ENCODE results near the gene MT1M. TPM values are rescaled to one million over a fixed set of nuclear protein-coding genes. Genes with fewer than 3 reads are reported as not detected.

MT1M gene
- total RNA-seq, 1 experiment from 2014 or later: 0.80 TPM

DNA sequence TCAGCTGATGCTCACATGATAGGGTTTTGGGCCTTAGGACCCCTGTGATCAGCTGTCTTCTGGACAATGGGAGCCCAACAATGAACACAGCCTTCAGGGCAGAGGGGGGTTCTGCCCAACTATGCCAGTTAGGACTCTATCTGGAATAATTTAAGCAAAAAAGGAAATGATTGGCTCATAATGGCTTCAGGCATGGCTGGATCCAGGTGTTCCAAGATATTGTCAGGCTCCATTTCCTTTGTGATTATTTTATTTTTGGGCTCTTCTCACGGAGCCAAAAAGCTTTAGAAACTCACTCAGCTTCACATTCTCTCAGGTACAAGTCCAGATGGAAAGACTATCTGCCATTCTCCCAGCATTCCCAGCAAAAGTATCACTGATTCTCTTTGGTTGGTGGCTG is 27.0 kb upstream of the MT1M start:
- H3K4me3 ChIP-seq (ENCODE audit: insufficient read depth, low read depth, low read length): no peak overlapping the region
- H3K27me3 ChIP-seq (ENCODE audit: control insufficient read depth, insufficient read depth, low read length): peaks cover 27% of the 10 kb centered on the region
- no peak for DNase-seq
- no peaks in the 10 kb centered on the region for H3K36me3 ChIP-seq (replicated peaks; ENCODE audit: control insufficient read depth, insufficient read depth, low read length)

DNA sequence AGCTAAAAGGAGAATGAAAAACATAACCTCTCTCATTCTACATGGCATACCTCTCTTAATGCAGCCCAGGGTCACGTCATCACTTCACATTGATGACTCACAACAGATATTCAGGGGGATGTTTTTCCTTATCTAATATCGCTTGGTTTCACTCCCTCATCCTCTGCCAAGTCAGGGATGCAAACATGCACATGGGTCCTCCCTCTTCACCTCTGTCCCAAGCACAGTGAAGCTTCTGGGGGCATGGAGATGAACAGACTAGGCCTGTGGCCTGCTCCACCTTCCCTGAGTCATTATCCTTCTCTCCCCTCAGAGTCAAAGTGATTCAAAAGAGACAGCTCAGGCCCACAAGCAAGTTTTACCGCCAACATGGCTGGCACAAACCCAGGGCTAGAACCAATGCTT is 26.4 kb upstream of the MT1M start:
- no peak for DNase-seq
- H3K36me3 ChIP-seq (replicated peaks; ENCODE audit: control insufficient read depth, insufficient read depth, low read length): no peaks in the 10 kb centered on the region
- H3K27me3 ChIP-seq (ENCODE audit: control insufficient read depth, insufficient read depth, low read length): peaks cover 32% of the 10 kb centered on the region
- H3K4me3 ChIP-seq (ENCODE audit: insufficient read depth, low read depth, low read length): no peak overlapping the region

DNA sequence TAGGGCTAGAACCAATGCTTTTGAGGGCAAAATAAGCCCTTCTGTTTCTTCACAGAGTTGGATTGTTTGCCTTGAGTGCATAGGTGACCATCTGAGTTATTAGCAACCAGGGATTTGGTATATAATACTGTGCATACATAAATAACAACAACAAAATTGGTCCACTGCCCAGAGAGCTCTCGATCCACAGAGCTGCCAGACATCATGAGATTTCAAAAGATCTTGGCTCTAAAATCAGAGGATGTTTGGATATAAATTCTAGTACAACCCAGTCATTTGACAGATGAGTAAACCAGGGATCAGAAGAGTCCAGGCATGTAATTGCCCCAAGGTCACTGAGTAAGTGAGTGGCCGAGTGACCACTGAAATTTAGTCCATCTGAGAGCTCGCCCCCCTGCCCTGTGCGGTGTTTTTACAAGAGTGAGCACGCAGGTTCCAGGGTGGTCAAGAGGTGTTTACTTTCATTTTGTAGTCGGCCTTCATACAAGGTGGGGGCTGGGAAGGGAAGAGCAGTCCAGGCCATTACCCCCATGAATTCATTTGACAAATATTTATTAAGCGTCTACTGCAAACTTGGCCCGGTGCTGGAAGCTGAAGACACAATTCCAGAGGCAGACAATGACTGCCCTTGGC is 25.9 kb upstream of the MT1M start:
- no peak overlapping the region for H3K4me3 ChIP-seq (ENCODE audit: insufficient read depth, low read depth, low read length)
- H3K36me3 ChIP-seq (replicated peaks; ENCODE audit: control insufficient read depth, insufficient read depth, low read length): no peaks in the 10 kb centered on the region
- peaks cover 36% of the 10 kb centered on the region for H3K27me3 ChIP-seq (ENCODE audit: control insufficient read depth, insufficient read depth, low read length)
- no peak for DNase-seq

DNA sequence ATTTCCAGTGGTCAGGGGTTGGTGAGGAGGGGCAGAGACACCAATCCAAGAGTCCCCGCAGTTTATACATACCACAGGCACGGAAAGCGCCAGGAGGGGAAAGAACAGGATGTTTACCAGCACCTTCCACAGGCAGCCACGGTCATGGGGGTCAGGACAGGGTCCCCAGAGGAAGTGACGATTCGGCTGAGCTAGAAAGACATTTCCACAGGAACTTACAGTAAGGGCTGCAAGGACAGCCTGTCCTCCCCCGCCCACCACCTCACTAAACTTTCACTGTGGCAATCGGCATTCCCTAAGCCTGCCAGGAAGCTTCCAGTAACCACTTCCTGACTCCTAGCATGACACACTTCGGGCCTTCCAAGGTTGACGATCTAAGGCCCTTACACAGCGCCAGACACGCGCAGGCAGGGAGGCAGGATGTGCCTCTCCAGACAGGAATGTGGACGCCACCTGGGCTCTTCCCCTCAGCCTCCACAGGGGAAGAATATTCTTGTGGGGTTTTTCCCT is 25.3 kb upstream of the MT1M start:
- H3K4me3 ChIP-seq (ENCODE audit: insufficient read depth, low read depth, low read length): no peak overlapping the region
- no peak for DNase-seq
- no peaks in the 10 kb centered on the region for H3K36me3 ChIP-seq (replicated peaks; ENCODE audit: control insufficient read depth, insufficient read depth, low read length)
- peaks cover 36% of the 10 kb centered on the region for H3K27me3 ChIP-seq (ENCODE audit: control insufficient read depth, insufficient read depth, low read length)

DNA sequence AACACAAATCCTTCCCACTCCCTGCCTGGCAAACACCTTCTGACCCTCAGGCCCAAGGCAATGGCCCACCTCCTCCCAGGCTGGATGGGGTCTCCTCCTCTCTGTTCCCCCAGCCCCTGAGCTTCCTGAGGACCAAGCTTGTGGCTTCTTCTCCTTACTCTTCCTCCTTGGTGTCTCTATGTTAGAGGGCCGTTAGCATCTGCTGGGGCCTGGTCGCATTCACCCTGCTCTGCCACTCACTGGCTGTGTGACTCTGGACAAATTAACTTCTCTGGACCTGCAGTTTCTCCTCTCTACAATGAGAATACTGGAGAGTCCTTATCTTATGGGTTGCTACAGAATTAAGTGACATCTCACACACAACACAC is 24.8 kb upstream of the MT1M start:
- Histone ChIP-seq H3K36me3 (replicated peaks; ENCODE audit: control insufficient read depth, insufficient read depth, low read length) (no peaks in the 10 kb centered on the region), H3K27me3 (ENCODE audit: control insufficient read depth, insufficient read depth, low read length) (peaks cover 36% of the 10 kb centered on the region), H3K4me3 (ENCODE audit: insufficient read depth, low read depth, low read length) (no peak overlapping the region)
- DNase-seq: no peak

DNA sequence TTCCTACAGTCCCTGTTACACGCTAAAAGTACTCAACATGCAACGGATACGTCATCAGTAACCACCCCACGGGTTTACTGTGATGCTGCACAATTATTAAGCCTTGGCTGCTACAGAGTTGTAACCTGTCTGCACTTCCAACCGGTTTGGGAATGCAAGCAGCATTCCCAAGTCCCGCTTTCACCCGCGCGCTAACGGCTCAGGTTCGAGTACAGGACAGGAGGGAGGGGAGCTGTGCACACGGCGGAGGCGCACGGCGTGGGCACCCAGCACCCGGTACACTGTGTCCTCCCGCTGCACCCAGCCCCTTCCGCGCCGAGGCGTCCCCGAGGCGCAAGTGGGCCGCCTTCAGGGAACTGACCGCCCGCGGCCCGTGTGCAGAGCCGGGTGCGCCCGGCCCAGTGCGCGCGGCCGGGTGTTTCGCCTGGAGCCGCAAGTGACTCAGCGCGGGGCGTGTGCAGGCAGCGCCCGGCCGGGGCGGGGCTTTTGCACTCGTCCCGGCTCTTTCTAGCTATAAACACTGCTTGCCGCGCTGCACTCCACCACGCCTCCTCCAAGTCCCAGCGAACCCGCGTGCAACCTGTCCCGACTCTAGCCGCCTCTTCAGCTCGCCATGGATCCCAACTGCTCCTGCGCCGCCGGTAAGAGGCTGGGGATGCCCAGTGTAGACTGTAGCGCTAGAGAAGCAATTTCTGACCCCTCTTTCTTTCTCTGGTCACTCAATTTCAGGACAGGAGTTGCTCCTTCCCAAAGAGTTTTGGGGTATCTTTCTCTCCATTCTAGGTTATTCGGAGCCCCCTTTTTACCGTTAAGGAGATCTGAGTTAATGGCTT is 24.2 kb upstream of the MT1M start, which contains the start of gene MT2A:
MT2A (plus strand) TSS at position 542 of the 833 bp plus-strand sequence; CDS start at position 614, 72 bp downstream.
- no peaks in the 10 kb centered on the region for H3K36me3 ChIP-seq (replicated peaks; ENCODE audit: control insufficient read depth, insufficient read depth, low read length)
- DNase-seq: peak; percentile 94
- peaks cover 36% of the 10 kb centered on the region for H3K27me3 ChIP-seq (ENCODE audit: control insufficient read depth, insufficient read depth, low read length)
- peak within 1 kb of the TSS; percentile 38 for H3K4me3 ChIP-seq (ENCODE audit: insufficient read depth, low read depth, low read length)

DNA sequence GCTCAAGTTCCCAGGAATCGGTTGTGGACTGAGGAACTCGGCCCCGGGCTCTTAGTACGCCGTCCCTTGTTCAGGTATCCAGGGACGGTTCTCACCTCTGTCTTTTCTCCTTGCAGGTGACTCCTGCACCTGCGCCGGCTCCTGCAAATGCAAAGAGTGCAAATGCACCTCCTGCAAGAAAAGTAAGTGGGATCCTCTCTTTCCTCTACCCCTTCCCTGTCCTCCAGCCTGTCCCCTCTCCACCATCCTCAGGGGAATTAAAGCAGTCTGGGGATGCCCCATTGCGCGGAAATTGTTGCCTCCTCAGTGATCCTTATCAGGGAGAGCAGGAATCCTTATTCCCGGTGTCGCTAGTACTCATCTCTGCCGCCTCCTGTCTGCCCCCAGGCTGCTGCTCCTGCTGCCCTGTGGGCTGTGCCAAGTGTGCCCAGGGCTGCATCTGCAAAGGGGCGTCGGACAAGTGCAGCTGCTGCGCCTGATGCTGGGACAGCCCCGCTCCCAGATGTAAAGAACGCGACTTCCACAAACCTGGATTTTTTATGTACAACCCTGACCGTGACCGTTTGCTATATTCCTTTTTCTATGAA is 23.5 kb upstream of the MT1M start:
- Histone ChIP-seq H3K27me3 (ENCODE audit: control insufficient read depth, insufficient read depth, low read length) (peaks cover 36% of the 10 kb centered on the region), H3K4me3 (ENCODE audit: insufficient read depth, low read depth, low read length) (peak overlapping the region; percentile 38), H3K36me3 (replicated peaks; ENCODE audit: control insufficient read depth, insufficient read depth, low read length) (no peaks in the 10 kb centered on the region)
- DNase-seq: no peak

DNA sequence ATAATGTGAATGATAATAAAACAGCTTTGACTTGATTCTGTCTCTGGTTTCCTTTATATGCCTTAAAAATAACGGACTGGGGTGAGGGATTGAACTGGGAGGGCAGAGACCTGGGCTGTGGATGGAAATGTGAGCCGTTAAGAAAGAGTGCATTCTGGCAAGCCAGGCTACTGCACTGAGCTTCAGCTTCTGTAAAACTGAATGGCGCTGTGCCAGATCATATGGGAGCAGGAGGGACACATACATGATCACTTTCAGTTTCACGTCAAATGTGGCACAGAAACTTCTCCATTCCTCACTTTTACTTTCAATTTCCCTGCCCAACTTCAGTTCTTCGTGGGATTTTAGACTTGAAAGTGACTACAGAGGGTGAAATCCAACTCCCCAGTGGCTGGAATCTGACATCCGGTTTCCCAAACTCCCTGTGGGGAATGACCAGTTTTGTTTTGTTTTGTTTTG is 23.0 kb upstream of the MT1M start:
- no peaks in the 10 kb centered on the region for H3K36me3 ChIP-seq (replicated peaks; ENCODE audit: control insufficient read depth, insufficient read depth, low read length)
- H3K4me3 ChIP-seq (ENCODE audit: insufficient read depth, low read depth, low read length): no peak overlapping the region; the same call in 1 of the 2 replicates
- H3K27me3 ChIP-seq (ENCODE audit: control insufficient read depth, insufficient read depth, low read length): peaks cover 38% of the 10 kb centered on the region
- DNase-seq: peak; percentile 59

DNA sequence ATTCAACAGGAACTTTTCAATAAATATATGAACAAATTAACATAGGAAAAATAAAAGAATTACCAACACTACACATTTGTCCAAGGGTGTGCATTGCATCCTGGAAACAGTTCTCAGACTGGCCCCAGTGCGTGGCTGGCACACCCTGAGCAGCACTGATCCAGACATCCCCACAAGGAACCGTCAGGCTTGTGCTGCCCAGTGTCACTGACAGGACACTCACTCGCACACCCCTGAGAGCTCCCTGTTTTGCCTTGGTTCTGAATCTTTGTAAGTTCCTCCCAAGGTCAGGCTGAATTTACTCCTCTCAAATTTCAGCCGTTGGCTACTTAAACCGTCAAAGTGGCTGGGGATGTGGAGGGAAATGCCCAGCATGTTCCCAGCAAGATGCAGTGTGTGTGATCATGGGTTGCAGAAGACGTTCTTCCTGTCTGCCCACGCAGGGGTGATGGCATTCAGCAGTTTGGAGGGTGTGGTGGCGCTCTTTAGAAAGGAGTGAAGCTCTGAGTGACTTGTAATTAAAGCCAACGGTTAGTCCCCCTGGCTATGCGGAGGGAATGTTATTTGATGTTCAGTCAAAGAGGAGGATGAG is 22.3 kb upstream of the MT1M start:
- no peak for DNase-seq
- Histone ChIP-seq H3K4me3 (ENCODE audit: insufficient read depth, low read depth, low read length) (no peak overlapping the region), H3K36me3 (replicated peaks; ENCODE audit: control insufficient read depth, insufficient read depth, low read length) (no peaks in the 10 kb centered on the region), H3K27me3 (ENCODE audit: control insufficient read depth, insufficient read depth, low read length) (peaks cover 43% of the 10 kb centered on the region)

DNA sequence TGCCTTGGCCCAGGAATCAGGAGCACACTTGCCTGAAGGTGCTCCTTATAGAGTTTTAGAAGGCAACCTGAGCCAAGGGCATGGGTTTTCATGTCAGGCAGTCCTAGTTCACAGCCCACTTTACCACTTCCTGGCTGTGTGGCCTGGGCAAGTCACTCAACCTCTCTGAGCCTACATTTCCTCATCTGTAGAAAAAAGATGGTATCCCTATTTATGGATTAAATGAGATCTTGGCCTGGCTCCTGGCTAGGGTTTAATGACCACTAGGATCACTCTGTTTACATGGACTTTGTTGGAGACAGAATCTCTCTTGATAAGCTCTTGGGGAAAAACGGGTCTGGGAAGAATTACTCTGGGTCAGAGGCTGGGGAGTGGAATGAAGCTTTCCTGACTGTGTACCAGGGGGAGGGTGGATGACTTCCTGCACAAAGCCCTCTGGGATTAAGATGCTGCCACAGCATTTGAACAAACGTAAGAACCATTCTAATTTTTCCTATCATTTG is 21.8 kb upstream of the MT1M start:
- H3K27me3 ChIP-seq (ENCODE audit: control insufficient read depth, insufficient read depth, low read length): peaks cover 44% of the 10 kb centered on the region

DNA sequence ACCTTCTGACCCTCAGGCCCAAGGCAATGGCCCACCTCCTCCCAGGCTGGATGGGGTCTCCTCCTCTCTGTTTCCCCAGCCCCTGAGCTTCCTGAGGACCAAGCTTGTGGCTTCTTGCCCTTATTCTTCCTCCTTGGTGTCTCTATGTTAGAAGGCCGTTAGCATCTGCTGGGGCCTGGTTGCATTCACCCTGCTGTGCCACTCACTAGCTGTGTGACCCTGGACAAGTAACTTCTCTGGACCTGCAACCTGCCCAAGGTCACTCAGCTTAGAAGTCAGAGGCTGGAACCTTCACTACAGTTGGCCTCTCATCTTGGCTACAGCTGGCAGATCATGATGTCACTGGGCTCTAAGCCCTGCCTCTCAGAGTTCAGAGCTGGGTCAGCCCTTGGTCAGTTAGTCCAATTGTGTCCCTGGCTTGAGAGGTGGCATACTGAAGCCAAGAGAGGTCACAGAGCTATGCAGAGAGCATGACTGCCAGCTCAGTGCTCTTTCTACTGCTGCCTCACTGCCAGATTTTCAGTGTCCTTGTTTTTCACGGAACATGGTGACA is 21.1 kb upstream of the MT1M start:
- no peaks in the 10 kb centered on the region for H3K36me3 ChIP-seq (replicated peaks; ENCODE audit: control insufficient read depth, insufficient read depth, low read length)
- peaks cover 49% of the 10 kb centered on the region for H3K27me3 ChIP-seq (ENCODE audit: control insufficient read depth, insufficient read depth, low read length)
- DNase-seq: no peak
- H3K4me3 ChIP-seq (ENCODE audit: insufficient read depth, low read depth, low read length): no peak overlapping the region

More for the DNA sequence above, 21.8 kb upstream of the MT1M start:
- Histone ChIP-seq H3K4me3 (ENCODE audit: insufficient read depth, low read depth, low read length) (no peak overlapping the region), H3K36me3 (replicated peaks; ENCODE audit: control insufficient read depth, insufficient read depth, low read length) (no peaks in the 10 kb centered on the region)
- no peak for DNase-seq

DNA sequence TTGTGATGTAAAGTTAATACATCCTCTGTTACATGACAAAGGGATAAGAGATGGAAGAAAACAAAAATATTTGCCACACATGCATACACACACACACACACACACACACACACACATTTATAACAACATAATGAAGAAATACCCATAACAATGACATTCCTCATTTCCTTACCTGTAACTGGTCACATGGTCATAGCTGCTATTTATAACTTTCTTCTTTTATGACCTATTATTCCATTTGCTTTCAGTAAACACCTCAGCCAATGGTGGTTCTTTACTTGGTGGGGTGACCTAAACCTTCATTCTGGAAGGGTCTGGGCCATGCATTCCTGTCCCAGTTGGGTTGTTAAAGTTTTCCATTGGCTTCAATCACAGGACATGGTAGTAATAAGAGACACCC is 18.8 kb upstream of the MT1M start:
- Histone ChIP-seq H3K27me3 (ENCODE audit: control insufficient read depth, insufficient read depth, low read length) (peaks cover 63% of the 10 kb centered on the region), H3K36me3 (replicated peaks; ENCODE audit: control insufficient read depth, insufficient read depth, low read length) (no peaks in the 10 kb centered on the region), H3K4me3 (ENCODE audit: insufficient read depth, low read depth, low read length) (no peak overlapping the region)
- DNase-seq: no peak

DNA sequence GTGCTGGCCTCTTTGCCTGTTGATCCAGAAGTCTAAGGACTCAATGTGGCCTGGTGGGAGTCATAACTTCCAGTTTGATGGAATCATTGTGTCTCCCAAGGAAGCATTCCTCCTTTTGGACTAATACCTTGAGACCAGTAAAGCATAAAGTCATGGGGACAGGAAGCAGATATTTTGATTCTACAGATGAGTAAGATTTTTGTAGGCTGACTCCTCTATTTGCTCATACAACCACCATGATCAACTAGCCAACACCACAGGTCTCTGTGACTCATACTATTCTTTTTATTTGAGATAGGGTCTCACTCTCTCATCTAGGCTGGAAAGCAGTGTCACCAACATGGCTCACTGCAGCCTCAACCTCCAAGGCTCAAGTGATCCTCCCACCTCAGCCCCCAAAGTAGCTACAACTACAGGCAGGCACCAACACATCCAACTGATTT is 17.9 kb upstream of the MT1M start:
- Histone ChIP-seq H3K4me3 (ENCODE audit: insufficient read depth, low read depth, low read length) (no peak overlapping the region), H3K36me3 (replicated peaks; ENCODE audit: control insufficient read depth, insufficient read depth, low read length) (no peaks in the 10 kb centered on the region), H3K27me3 (ENCODE audit: control insufficient read depth, insufficient read depth, low read length) (peaks cover 63% of the 10 kb centered on the region)
- DNase-seq: no peak

DNA sequence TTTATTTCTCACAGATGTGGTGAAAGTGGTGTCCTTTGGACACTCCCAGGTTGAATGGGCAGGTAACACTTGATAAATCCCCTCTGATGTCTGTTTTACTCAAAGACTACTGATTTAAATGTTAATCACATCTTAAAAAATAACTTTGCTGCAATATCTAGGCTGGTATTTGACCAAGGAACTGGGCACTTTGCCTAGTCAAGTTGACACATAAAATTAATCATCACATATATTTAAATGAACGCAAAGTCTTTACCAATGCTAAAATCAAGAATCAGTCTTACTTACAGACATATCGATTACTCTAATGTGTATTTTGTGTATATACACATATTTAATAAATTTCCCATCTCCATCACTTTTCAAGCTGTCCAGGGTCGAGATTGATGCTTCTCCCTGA is 17.1 kb upstream of the MT1M start:
- H3K27me3 ChIP-seq (ENCODE audit: control insufficient read depth, insufficient read depth, low read length): peaks cover 60% of the 10 kb centered on the region
- no peaks in the 10 kb centered on the region for H3K36me3 ChIP-seq (replicated peaks; ENCODE audit: control insufficient read depth, insufficient read depth, low read length)
- H3K4me3 ChIP-seq (ENCODE audit: insufficient read depth, low read depth, low read length): no peak overlapping the region
- no peak for DNase-seq
